Lower leg skin (tissue), 4 donors: ENCODE data around the gene SRPK1. TPM values are rescaled to one million over a fixed set of nuclear protein-coding genes. Genes with fewer than 3 reads are reported as not detected.

ENCODE experiments used
- DNase-seq, 2 donors: peaks; one replicate each; pipeline ENCODE4 v3.0.0-alpha.2; 2019; ENCODE audit warnings: low spot score in 2 of 2
- H3K4me3 ChIP-seq: fragments of 200-600 bp; sonication (generic); 2 replicates; pipeline ENCODE4 v1.5.1; 2017; ENCODE audit warnings: mild to moderate bottlenecking, low read depth; ENCODE audit not compliant: poor library complexity, severe bottlenecking
- POLR2A ChIP-seq, 2 donors: fragments of 450-650 bp; IDR thresholded peaks; one replicate each; pipeline ENCODE4 v1.6.1; 2016 to 2017; ENCODE audit warnings: antibody characterized with exemption in 2 of 2, mild to moderate bottlenecking in 1 of 2, moderate library complexity in 1 of 2
- WGBS, 2 donors: methylation state at CpG; one replicate each; pipeline ENCODE4 v1.1.5; 2018; 5-methylcytosine and 5-hydroxymethylcytosine counted together
- intact Hi-C: fragments of 100-400 bp; cut with DNase I; formaldehyde crosslinking; loops from one replicate; pipeline ENCODE4 v1.15.0; 2023; ENCODE audit warnings: low total_unique reads
- total RNA-seq, 4 donors: library from RNA; depleted of rRNA; stranded (reverse); fragments of >200 nt; gene quantifications; one replicate each; pipeline ENCODE4 v1.1.0, GENCODE V29; 2016
- TF ChIP-seq, protein P1 (sequence below), 3 donors: fragments of 450-650 bp; IDR thresholded peaks; one replicate each; pipeline ENCODE4 v1.5.1; 2016; ENCODE audit warnings: antibody characterized with exemption in 3 of 3, mild to moderate bottlenecking in 3 of 3, moderate library complexity in 2 of 3

Gene SRPK1
- total RNA-seq, 4 donors from 2014 or later, result 98.3 to 145 (median 111) TPM

DNA sequence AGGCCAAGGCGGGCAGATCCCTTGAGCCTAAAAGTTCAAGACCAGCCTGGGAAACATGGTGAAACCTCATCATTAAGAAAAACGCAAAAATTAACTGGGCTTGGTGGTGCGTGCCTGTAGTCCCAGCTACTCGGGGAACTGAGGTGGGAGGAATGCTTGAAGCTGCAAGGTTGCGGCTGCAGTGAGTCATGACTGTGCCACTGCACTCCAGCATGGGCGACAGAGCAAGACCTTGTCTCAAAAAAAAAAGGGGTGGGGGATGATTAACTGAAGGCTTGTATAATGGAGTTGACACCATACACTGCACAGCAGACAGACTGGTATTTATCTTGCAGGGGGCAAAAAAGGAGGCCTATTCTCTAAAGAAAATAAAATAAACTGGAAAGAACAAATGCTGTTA is 27.7 kb downstream of the SRPK1 start:
- intact Hi-C loops, result no loop called here
- no peak overlapping the region for H3K4me3 ChIP-seq
- DNase-seq, result no peak
- WGBS, 2 donors, result 93 to 95% methylated on average over 6 of the region's 6 CpGs
- no peak for TF ChIP-seq POLR2A (IDR thresholded peaks at IDR 0.05)
- TF ChIP-seq, protein P1, sequence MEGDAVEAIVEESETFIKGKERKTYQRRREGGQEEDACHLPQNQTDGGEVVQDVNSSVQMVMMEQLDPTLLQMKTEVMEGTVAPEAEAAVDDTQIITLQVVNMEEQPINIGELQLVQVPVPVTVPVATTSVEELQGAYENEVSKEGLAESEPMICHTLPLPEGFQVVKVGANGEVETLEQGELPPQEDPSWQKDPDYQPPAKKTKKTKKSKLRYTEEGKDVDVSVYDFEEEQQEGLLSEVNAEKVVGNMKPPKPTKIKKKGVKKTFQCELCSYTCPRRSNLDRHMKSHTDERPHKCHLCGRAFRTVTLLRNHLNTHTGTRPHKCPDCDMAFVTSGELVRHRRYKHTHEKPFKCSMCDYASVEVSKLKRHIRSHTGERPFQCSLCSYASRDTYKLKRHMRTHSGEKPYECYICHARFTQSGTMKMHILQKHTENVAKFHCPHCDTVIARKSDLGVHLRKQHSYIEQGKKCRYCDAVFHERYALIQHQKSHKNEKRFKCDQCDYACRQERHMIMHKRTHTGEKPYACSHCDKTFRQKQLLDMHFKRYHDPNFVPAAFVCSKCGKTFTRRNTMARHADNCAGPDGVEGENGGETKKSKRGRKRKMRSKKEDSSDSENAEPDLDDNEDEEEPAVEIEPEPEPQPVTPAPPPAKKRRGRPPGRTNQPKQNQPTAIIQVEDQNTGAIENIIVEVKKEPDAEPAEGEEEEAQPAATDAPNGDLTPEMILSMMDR (IDR thresholded peaks at IDR 0.05), result no peak

DNA sequence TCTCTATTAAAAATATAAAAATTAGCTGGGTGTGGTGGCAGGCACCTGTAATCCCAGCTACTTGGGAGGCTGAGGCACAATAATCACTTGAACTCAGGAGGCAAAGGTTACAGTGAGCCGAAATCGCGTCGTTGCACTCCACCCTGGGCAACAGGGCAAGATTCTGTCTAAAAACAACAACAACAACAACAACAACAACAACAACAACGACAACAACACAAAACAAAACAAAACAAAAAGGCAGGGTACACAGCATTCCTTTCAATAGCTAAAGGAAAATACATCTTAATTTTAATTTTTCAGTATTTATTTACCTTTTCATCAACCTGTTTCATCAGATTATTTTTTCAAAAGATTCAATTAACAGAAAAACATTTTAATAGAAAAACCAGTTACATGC is 28.4 kb downstream of the SRPK1 start:
- intact Hi-C loops, result no loop called here
- DNase-seq, result no peak
- H3K4me3 ChIP-seq, result no peak overlapping the region
- 93 to 95% methylated on average over 5 of the region's 5 CpGs for WGBS, 2 donors
- TF ChIP-seq POLR2A (IDR thresholded peaks at IDR 0.05), result no peak
- TF ChIP-seq, protein P1 (IDR thresholded peaks at IDR 0.05), result no peak

DNA sequence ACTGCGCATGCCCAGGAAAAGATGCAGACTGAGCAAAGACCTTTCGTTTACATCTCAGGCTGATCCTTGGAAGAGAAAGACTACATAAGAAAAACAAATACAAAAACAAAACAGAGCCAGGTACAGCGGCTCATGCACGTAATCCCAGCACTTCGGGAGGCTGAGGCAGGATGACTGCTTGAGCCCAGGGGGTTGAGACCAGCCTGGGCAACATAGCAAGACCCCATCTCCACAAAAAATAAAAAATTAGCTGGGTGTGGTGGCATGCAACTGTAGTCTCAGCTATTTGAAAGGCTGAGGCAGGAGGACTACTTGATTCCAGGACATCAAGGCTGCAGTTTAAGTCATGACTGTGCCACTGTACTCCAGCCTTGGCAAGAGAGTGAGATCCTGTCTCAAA is 41.7 kb downstream of the SRPK1 start:
- 98% methylated on average over 5 of the region's 5 CpGs for WGBS, 2 donors
- DNase-seq, result no peak
- TF ChIP-seq POLR2A (IDR thresholded peaks at IDR 0.05), result no peak
- TF ChIP-seq, protein P1 (IDR thresholded peaks at IDR 0.05), result no peak
- intact Hi-C loops, result loop anchor here (5.0 kb wide), 1 partner anchor 1832 kb away; no protein-coding TSS in a partner anchor
- no peak overlapping the region for H3K4me3 ChIP-seq

DNA sequence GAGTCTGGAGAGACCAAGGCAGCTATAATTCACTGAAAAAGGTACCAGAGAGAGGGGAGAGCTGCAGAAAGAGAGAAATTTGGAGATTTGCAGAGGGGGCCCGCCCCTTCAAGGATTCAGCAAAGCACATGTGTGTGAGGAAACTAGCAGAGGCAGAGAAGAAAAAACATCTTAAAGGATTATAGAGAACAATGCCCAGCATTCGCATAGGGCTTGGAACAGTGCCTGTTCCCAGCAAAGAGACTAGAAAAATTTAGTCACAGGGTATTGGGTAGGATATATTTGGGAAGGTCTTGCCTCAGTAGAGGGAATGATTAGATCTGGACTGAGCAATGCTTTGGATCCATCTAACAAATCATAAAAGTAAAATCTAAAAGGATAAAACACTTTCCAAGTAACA is 44.0 kb downstream of the SRPK1 start:
- TF ChIP-seq, protein P1 (IDR thresholded peaks at IDR 0.05), result no peak
- TF ChIP-seq POLR2A (IDR thresholded peaks at IDR 0.05), result no peak
- DNase-seq, result no peak
- no peak overlapping the region for H3K4me3 ChIP-seq
- intact Hi-C loops, result loop anchor here (5.0 kb wide), 1 partner anchor 1830 kb away; no protein-coding TSS in a partner anchor
- whole genome bisulfite sequencing, 2 donors, result 56 to 81% methylated on average over 2 of the region's 2 CpGs

DNA sequence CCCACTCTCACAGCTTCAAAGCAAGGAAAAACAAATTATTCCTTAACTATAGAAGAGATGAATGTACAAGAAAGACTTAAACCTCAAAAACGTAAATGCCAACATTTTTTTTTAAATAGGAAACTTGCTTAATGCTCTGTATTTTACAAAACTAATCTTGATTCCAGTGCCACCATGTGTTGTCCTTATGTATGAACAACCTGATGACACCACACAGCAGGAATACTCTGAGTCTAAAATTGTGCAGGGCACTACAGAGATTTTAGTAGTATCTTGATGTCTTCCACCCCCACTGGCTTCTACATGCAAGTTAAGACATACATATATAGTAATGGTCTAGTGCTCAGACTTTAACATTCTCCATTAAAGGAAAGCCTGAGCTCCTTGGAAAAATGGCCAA is 46.2 kb downstream of the SRPK1 start:
- DNase-seq, result no peak
- no peak overlapping the region for H3K4me3 ChIP-seq
- 83 to 87% methylated on average over 1 of the region's 1 CpG for WGBS, 2 donors
- intact Hi-C loops, result loop anchor here (5.0 kb wide), 1 partner anchor 1827 kb away; no protein-coding TSS in a partner anchor
- TF ChIP-seq, protein P1 (IDR thresholded peaks at IDR 0.05), result no peak
- TF ChIP-seq POLR2A (IDR thresholded peaks at IDR 0.05), result no peak

DNA sequence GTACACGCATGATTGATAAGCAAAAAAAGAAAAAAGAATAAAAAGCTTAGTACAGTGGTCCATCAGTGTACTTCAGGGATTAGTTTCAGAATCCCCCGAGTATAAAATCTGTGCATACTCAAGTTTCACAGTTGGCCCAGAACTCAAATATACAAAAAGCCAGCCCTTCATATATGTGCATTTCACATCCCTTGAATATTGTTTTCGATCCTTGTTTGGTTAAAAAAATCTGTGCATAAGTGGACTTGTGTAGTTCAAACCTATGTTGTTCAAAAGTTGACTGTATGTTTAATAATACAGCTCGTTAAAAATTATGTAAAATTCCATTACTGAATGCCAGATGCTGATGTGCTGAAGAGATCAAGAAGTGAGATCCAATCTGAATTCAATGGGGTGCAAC is 61.5 kb downstream of the SRPK1 start:
- WGBS, 2 donors, result 83 to 89% methylated on average over 4 of the region's 4 CpGs
- TF ChIP-seq, protein P1 (IDR thresholded peaks at IDR 0.05), result no peak
- no peak for TF ChIP-seq POLR2A (IDR thresholded peaks at IDR 0.05)
- no peak overlapping the region for H3K4me3 ChIP-seq
- no peak for DNase-seq
- intact Hi-C loops, result no loop called here
